ENCODE measurements around the gene PIK3CA.

PIK3CA gene

GRCh38 chr3:179264449-179264848, 116.3 kb downstream of the PIK3CA start:
- TF ChIP-seq CTCF (IDR thresholded peaks at IDR 0.05; ENCODE audit: unreplicated experiment in 3 of 3), result no peak
- Mint-ChIP-seq H3K4me1 (no peaks in the 10 kb centered on the region), H3K9me3 (peaks cover 17% of the 10 kb centered on the region), H3K36me3 (ENCODE audit: low read depth) (peaks cover 13% of the 10 kb centered on the region), H3K4me3 (peak overlapping the region in 2 of 3 experiments; percentile 39 to 40), H3K27me3 (ENCODE audit: low read depth) (no peaks in the 10 kb centered on the region), H3K27ac (no peak overlapping the region)

GRCh38 chr3:179265092-179265491, 116.9 kb downstream of the PIK3CA start:
- no peaks in the 10 kb centered on the region for H3K4me1 Mint-ChIP-seq
- H3K9me3 Mint-ChIP-seq, result peaks cover 11% of the 10 kb centered on the region
- H3K27ac Mint-ChIP-seq, result no peak overlapping the region
- peak overlapping the region in 1 of 3 experiments; percentile 10 for H3K4me3 Mint-ChIP-seq
- no peak for TF ChIP-seq CTCF (IDR thresholded peaks at IDR 0.05; ENCODE audit: unreplicated experiment in 3 of 3)
- H3K36me3 Mint-ChIP-seq (ENCODE audit: low read depth), result peaks cover 7% of the 10 kb centered on the region
- no peaks in the 10 kb centered on the region for H3K27me3 Mint-ChIP-seq (ENCODE audit: low read depth)

GRCh38 chr3:179265875-179266274, 117.7 kb downstream of the PIK3CA start:
- H3K27me3 Mint-ChIP-seq (ENCODE audit: low read depth), result no peaks in the 10 kb centered on the region
- no peaks in the 10 kb centered on the region for H3K4me1 Mint-ChIP-seq
- peaks cover 4% of the 10 kb centered on the region for H3K9me3 Mint-ChIP-seq
- H3K36me3 Mint-ChIP-seq (ENCODE audit: low read depth), result peaks cover under 1% of the 10 kb centered on the region
- no peak overlapping the region for H3K4me3 Mint-ChIP-seq
- H3K27ac Mint-ChIP-seq, result no peak overlapping the region
- no peak for TF ChIP-seq CTCF (IDR thresholded peaks at IDR 0.05; ENCODE audit: unreplicated experiment in 3 of 3)

DNA sequence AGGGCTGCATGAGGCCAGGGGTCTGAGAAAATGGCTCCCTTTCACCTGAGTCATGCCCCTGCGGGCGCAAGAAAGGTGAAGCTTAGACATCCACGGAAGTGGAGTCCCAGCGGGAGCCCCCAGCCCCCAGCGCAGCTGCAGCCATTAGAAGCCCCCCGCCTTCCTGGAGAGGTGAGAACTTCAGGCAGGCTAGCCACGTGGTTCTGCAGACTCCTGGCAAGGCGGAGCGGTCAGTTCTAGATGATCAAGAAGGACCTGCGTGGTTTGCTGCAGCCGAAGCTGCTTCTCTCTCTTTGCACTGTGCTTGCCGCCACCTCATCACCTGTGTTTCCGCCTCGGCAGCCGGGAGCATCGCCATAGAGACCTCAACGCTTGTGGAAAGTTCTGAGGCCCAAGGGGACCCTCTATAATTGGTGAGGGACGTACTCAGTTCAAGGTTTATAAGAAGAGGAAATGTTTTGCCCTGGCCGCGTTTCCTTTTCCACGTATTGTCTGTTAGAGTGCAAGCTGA, 118.6 kb downstream of the PIK3CA start:
- TF ChIP-seq CTCF (IDR thresholded peaks at IDR 0.05; ENCODE audit: unreplicated experiment in 3 of 3), result no peak
- no peaks in the 10 kb centered on the region for H3K9me3 Mint-ChIP-seq
- no peaks in the 10 kb centered on the region for H3K27me3 Mint-ChIP-seq (ENCODE audit: low read depth)
- H3K4me1 Mint-ChIP-seq, result no peaks in the 10 kb centered on the region
- H3K36me3 Mint-ChIP-seq (ENCODE audit: low read depth), result no peaks in the 10 kb centered on the region
- no peak overlapping the region for H3K27ac Mint-ChIP-seq
- H3K4me3 Mint-ChIP-seq, result no peak overlapping the region

GRCh38 chr3:179268400-179269051, 120.4 kb downstream of the PIK3CA start:
- no peaks in the 10 kb centered on the region for H3K36me3 Mint-ChIP-seq (ENCODE audit: low read depth)
- no peak overlapping the region for H3K4me3 Mint-ChIP-seq
- H3K9me3 Mint-ChIP-seq, result no peaks in the 10 kb centered on the region
- no peaks in the 10 kb centered on the region for H3K4me1 Mint-ChIP-seq
- no peak overlapping the region for H3K27ac Mint-ChIP-seq
- no peaks in the 10 kb centered on the region for H3K27me3 Mint-ChIP-seq (ENCODE audit: low read depth)
- TF ChIP-seq CTCF (IDR thresholded peaks at IDR 0.05; ENCODE audit: unreplicated experiment in 3 of 3), result no peak

- Mint-ChIP-seq H3K27me3 (ENCODE audit: low read depth) (no peaks in the 10 kb centered on the region), H3K27ac (no peak overlapping the region), H3K9me3 (no peaks in the 10 kb centered on the region), H3K4me1 (no peaks in the 10 kb centered on the region), H3K36me3 (ENCODE audit: low read depth) (no peaks in the 10 kb centered on the region), H3K4me3 (no peak overlapping the region)
- TF ChIP-seq CTCF (IDR thresholded peaks at IDR 0.05; ENCODE audit: unreplicated experiment in 3 of 3), result no peak
These were observed 121.1 kb downstream of the PIK3CA start for GRCh38 chr3:179269152-179269707.
